Skin epidermis (tissue), 12 donors: ENCODE results near the gene MUC15.
"Not testable (repeated sequence)": the region's sequence is repeated elsewhere in the genome, so short reads cannot be mapped to it uniquely, and the experiment has no call there.

Source experiments
- H3K27ac ChIP-seq, 21 experiments: fragments of 200-600 bp; sonication (generic) in 11 of 21; one replicate each; pipeline ENCODE4 v1.5.0; 2020; ENCODE audit warnings: mild to moderate bottlenecking in 3 of 21, inconsistent platforms in 2 of 21, moderate library complexity in 2 of 21
- H3K4me3 ChIP-seq, 7 experiments: fragments of 200-600 bp; sonication (generic) in 2 of 7; one replicate each; pipeline ENCODE4 v1.5.0; 2020; ENCODE audit warnings: inconsistent platforms in 2 of 7, mild to moderate bottlenecking in 2 of 7, moderate library complexity in 1 of 7

Gene MUC15

GRCh38 chr11:26571861-26572654 lies at the start of gene MUC15:
TSS of gene MUC15 (minus strand) at chr11:26572263. CDS start at chr11:26567094, 5,169 bp downstream.
- Histone ChIP-seq H3K4me3 (peak within 1 kb of the TSS in 4 of 7 experiments; percentile 1 to 27 (median 20)), H3K27ac (peak within 1 kb of the TSS in 17 of 21 experiments; percentile 22 to 84 (median 53))

GRCh38 chr11:26621132-26621531 lies 49.1 kb upstream of the MUC15 start:
- peak overlapping the region in 9 of 21 experiments; percentile 24 to 80 (median 54) for H3K27ac ChIP-seq
- H3K4me3 ChIP-seq = no peak overlapping the region

- Histone ChIP-seq H3K4me3 (no peak overlapping the region), H3K27ac (peak overlapping the region in 6 of 21 experiments; percentile 15 to 80 (median 63))
Measured at GRCh38 chr11:26620282-26621045, 48.4 kb upstream of the MUC15 start.

- H3K27ac ChIP-seq = no peak overlapping the region
- H3K4me3 ChIP-seq = no peak overlapping the region
Measured at GRCh38 chr11:26618441-26618840, 46.4 kb upstream of the MUC15 start.

GRCh38 chr11:26613759-26614158 lies 41.7 kb upstream of the MUC15 start:
- Histone ChIP-seq H3K4me3 (no peak overlapping the region), H3K27ac (no peak overlapping the region)

DNA sequence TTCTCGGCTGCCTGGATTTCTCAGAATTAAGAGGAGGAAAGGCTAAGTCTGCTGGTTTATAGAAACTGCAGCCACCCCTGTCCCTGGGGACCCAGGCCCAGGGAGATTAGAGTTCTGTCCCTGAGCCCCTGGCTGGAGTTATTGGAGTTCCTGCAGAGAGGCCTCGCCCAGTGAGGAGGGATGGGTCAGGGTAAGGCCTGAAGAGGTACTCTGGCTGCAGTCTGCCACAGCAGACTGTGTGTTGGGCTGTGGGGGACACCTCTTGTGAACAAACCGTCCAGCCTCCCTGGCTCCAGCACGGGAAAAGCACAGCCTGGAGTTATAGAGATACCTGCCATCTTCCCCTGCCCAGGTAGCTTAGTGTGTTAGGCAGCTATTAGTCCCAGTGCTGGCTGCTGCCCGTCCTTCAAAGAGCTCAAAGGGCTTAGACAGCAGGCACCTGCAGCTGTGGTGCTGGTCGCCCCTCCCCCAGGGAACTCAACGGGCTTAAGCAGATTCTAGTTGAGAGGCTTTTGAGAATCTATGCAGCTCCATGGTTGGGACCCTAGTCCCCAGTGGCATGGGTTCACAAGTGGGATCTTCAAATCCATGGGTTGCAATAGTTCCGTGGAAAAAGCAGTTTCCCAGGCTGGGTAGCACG lies 36.6 kb upstream of the MUC15 start:
- Histone ChIP-seq H3K4me3 (no peak overlapping the region), H3K27ac (no peak overlapping the region)

- no peak overlapping the region for H3K4me3 ChIP-seq
- H3K27ac ChIP-seq = no peak overlapping the region
Measured at GRCh38 chr11:26607725-26608506, 35.9 kb upstream of the MUC15 start.

DNA sequence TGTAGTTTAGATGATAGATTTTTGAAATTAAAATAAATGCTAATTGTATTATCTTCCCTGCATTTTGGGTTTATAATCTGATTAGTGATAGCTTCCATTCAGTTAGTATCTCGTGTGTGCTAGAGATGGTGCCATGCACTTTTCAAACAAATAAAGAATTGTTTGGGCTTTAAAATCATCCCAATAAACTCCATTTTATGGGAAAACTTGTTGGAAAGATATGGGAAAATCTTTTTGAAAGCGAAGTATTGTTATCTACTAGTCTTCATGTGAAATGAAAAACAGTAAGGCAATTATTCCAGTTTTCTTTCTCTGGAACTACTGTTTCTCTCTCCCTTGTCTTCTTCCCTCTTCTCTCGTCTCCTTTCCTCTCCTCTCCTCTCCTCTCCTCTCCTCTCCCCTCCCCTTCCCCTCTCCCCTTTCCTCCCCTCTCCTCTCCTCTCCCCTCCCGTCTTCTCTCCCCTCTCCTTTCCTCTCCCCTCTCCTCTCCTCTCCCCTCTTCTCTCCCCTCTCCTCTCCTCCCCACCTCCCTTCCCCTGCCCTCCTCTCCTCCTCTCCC lies 27.9 kb upstream of the MUC15 start:
- H3K4me3 ChIP-seq = no peak overlapping the region

GRCh38 chr11:26599425-26599824 lies 27.4 kb upstream of the MUC15 start:
- H3K27ac ChIP-seq = peak overlapping the region in 1 of 21 experiments; percentile 23
- H3K4me3 ChIP-seq = no peak overlapping the region

More for the DNA sequence above, 27.9 kb upstream of the MUC15 start:
- peak overlapping the region in 1 of 21 experiments; percentile 23 for H3K27ac ChIP-seq

GRCh38 chr11:26597899-26598298 lies 25.8 kb upstream of the MUC15 start:
- Histone ChIP-seq H3K27ac (no peak overlapping the region), H3K4me3 (no peak overlapping the region)

DNA sequence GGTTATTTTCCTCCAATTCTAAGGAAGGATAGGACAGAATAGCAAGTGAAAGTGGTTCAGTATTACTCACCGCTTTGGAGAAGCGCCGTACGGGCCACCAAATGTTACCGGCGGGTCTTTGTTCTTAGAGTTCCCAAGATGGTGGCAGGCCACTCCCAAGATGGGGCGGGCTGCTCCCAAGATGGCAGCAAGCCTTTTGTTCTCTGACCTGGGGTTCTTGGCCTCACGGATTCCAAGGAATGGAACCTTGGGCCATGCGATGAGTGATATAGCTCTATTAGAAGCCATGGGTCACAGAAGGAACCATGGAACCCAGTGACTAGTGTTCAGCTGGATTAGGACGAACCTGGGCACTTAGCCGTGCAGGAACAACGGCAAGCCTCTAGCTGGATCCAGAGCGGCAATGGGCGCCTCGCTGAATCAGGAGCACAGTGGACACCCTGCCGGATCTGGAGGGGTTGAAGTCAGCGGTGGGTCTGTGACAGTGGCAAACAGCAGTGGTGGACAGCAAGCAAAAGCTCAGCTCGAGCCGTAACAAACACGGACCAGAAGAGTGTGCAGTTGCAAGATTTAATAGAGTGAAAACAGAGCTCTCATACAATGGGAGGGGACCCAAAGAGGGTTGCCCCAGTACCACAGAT lies 25.1 kb upstream of the MUC15 start:
- H3K27ac ChIP-seq, H3K4me3 ChIP-seq: not testable (repeated sequence)

GRCh38 chr11:26595207-26595865 lies 23.3 kb upstream of the MUC15 start:
- not testable (repeated sequence) for H3K27ac ChIP-seq, H3K4me3 ChIP-seq

DNA sequence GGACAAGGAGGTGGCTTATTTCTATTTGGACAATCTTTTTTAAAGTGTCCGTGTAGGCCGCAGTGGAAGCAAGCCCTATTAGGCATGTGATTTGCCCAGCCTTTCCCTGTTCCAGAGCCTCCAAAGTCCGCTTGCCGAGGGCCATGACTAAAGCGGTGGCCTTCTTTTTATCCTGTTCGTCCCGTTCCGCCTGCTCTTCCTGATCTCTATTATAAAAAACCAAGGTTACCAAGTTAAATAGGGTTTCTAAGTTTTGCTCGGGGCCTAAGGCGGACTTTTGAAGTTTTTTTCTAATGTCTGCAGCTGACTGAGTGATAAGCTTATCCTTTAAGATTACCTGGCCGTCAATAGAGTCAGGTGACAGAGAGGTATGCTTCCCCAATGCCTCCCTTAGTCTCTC lies 21.6 kb upstream of the MUC15 start:
- Histone ChIP-seq H3K27ac (no peak overlapping the region), H3K4me3 (no peak overlapping the region)

GRCh38 chr11:26587073-26587472 lies 15.0 kb upstream of the MUC15 start:
- H3K27ac ChIP-seq = peak overlapping the region in 2 of 21 experiments; percentile 23 to 29
- H3K4me3 ChIP-seq = no peak overlapping the region

- Histone ChIP-seq H3K27ac (no peak overlapping the region), H3K4me3 (no peak overlapping the region)
Measured at GRCh38 chr11:26584818-26585217, 12.8 kb upstream of the MUC15 start.

GRCh38 chr11:26583550-26583949 lies 11.5 kb upstream of the MUC15 start:
- Histone ChIP-seq H3K4me3 (no peak overlapping the region), H3K27ac (peak overlapping the region in 5 of 21 experiments; percentile 2 to 54 (median 42))

- H3K27ac ChIP-seq = no peak overlapping the region
- no peak overlapping the region for H3K4me3 ChIP-seq
Measured at GRCh38 chr11:26580929-26581328, 8.9 kb upstream of the MUC15 start.

GRCh38 chr11:26579683-26580082 lies 7.6 kb upstream of the MUC15 start:
- no peak overlapping the region for H3K4me3 ChIP-seq
- H3K27ac ChIP-seq = peak overlapping the region in 2 of 21 experiments; percentile 26 to 63
